ENCODE results near the gene CEBPB.

CEBPB gene

DNA sequence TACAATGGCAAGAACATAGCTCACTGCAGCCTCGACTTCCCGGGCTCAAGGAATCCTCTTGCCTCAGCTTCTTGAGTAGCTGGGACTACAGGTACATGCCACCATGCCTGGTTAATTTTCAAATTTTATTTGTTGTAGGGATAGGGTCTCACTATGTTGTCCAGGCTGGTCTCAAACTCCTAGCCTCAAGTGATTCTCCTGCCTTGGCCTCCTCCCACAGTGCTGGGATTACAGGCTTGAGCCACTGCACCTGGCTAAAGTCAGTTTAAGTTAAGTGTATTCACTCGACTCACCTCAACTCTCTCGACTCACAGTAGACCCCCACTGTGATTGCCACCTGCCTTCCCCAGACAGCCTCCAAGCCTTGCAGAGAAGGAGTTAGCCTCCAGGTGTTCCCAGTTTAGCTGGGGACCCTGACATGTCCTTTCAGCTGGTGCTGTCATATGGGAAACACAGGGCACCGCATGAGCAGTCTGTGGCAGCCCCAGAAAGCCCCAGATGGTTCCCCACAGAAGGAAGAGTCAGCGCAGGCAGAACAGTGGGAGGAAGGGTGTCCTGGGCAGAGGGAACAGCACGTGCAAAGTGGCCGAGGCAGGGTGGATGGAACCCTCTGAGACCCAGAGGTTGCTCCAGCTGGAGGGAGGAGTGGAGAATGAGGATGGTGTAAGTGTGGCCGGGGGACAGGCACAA is 40.4 kb downstream of the CEBPB start:
- TF ChIP-seq, protein P1, sequence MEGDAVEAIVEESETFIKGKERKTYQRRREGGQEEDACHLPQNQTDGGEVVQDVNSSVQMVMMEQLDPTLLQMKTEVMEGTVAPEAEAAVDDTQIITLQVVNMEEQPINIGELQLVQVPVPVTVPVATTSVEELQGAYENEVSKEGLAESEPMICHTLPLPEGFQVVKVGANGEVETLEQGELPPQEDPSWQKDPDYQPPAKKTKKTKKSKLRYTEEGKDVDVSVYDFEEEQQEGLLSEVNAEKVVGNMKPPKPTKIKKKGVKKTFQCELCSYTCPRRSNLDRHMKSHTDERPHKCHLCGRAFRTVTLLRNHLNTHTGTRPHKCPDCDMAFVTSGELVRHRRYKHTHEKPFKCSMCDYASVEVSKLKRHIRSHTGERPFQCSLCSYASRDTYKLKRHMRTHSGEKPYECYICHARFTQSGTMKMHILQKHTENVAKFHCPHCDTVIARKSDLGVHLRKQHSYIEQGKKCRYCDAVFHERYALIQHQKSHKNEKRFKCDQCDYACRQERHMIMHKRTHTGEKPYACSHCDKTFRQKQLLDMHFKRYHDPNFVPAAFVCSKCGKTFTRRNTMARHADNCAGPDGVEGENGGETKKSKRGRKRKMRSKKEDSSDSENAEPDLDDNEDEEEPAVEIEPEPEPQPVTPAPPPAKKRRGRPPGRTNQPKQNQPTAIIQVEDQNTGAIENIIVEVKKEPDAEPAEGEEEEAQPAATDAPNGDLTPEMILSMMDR (IDR thresholded peaks at IDR 0.05): no peak
- H3K4me3 Mint-ChIP-seq: no peak overlapping the region
- peaks cover 20% of the 10 kb centered on the region for H3K4me1 Mint-ChIP-seq
- H3K36me3 Mint-ChIP-seq (ENCODE audit: low read depth): no peaks in the 10 kb centered on the region
- DNase-seq: no peak
- no peaks in the 10 kb centered on the region for H3K9me3 Mint-ChIP-seq
- H3K27ac Mint-ChIP-seq: no peak overlapping the region
- peaks cover 16% of the 10 kb centered on the region for H3K27me3 Mint-ChIP-seq (ENCODE audit: low read depth, poor library complexity)

DNA sequence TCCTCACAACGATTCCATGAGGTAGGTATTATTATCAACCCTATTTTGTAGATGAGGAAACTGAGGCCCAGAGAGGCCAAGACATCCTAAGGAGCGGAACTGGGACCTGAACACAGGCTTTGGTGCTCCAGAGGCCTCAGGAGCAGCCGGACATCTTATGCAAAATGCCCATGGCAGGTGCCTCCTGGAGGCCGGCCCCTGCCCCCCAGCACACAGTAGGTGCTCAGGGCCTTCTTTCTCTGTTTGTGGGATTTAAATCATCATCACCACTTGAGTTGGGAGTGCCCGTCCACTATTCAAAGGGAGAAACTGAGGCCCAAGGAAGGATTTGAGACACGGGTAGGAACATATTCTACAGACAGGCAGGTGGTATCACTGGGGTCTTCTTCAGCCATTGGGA is 41.2 kb downstream of the CEBPB start:
- Mint-ChIP-seq H3K27me3 (ENCODE audit: low read depth, poor library complexity) (peaks cover 16% of the 10 kb centered on the region), H3K27ac (no peak overlapping the region), H3K36me3 (ENCODE audit: low read depth) (no peaks in the 10 kb centered on the region), H3K4me3 (no peak overlapping the region), H3K9me3 (no peaks in the 10 kb centered on the region), H3K4me1 (peaks cover 20% of the 10 kb centered on the region)
- TF ChIP-seq, protein P1 (IDR thresholded peaks at IDR 0.05): no peak
- DNase-seq: no peak

DNA sequence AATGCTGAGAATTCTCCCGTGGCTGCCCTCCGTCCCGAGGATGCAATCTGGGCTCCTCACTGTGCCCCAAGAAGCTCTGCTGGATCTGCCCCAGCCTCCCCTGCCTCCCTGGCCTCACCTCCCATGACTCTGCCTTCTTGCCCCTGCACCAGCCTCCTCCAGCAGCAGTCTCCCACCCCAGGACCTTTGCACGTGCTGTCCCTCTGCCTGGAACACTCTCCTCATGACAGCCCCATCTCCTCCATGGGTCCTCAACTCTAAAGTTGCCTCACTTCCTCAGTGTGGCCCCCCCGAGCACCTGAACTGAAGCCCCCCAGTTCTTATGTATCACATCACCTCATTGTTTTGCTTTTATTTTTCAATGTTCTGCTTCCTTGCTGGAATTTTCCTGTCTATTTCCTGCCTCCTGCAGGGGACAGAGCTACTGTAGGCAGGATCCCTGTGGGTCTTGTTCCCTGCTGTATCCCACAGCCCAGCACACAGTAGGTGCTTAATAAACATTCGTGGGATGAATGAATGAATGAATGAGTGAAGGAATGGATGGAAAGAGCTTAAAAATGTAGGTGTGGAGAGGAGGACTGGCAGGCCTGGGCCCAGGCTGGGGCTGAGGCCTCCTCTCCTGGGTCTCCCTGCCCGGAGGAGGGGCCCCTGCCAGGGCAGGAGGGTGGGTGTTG is 42.2 kb downstream of the CEBPB start:
- Mint-ChIP-seq H3K27me3 (ENCODE audit: low read depth, poor library complexity) (peaks cover 16% of the 10 kb centered on the region), H3K36me3 (ENCODE audit: low read depth) (no peaks in the 10 kb centered on the region), H3K27ac (peak overlapping the region; percentile 66), H3K9me3 (no peaks in the 10 kb centered on the region), H3K4me1 (peaks cover 22% of the 10 kb centered on the region), H3K4me3 (no peak overlapping the region)
- no peak for DNase-seq
- TF ChIP-seq, protein P1 (IDR thresholded peaks at IDR 0.05): no peak

DNA sequence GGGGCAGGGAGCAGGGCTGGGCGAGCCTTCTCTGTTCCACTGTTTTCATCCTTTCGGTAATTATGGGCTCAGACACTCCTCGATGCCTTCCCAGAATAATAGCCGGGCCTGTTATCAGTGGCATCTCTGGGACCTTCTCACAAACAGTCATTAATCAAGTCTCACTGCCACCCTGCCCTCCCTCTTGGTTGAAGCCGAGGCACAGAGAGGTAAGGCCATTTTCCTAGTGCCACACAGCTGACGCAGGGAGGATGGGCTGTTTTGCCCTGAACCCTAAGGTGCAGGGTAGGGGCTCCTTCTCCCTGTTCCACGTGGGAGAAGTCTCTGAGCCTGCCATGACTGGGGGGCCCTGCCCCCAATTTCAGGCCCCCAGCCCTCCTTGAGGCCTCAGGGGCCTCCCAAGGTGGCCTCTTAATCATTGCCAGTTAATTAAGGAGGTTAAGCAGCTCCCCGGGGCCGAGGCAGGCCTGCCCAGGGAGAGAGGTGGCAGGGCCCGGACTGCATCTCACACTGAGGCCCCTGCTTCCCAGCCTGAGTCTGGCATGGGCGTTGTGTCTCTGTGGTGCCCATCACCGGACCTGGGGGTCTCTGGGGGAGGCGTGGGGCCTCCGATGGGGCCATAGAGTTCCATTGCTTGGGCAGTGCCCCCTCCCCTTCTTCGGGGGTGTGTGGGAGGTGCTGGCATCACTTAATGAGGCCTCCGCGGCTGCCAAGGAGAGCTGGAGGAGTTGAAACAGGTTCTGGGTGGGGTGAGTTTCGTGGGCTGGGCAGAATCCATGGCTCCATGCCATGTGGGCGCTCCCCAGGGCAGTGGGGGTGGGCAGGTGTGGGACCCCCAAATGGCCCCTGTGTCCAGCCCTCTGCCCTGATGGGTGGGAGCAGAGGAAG is 42.9 kb downstream of the CEBPB start:
- Mint-ChIP-seq H3K27ac (no peak overlapping the region), H3K36me3 (ENCODE audit: low read depth) (no peaks in the 10 kb centered on the region), H3K4me3 (no peak overlapping the region), H3K9me3 (no peaks in the 10 kb centered on the region), H3K4me1 (peaks cover 29% of the 10 kb centered on the region), H3K27me3 (ENCODE audit: low read depth, poor library complexity) (peaks cover 16% of the 10 kb centered on the region)
- no peak for DNase-seq
- TF ChIP-seq, protein P1 (IDR thresholded peaks at IDR 0.05): no peak

DNA sequence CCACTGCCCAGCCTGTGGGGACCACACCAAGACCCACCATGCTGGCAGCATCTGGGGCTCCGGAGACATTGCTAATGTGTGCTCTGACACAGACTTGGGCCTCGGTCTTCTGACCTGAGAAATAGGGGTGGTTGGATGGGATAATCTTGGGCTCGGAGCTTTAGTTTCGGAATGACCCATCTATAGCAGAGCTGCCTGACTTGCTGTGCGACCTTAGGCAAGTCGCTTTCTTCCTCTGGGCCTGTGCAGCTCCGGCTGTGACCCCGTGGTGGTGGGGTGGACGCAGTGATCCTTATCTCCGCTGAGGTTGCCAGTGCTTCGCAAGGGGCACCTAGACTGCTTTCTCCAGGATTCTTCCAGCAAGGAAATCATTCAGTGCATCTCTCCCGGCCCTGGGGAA is 43.7 kb downstream of the CEBPB start:
- no peaks in the 10 kb centered on the region for H3K36me3 Mint-ChIP-seq (ENCODE audit: low read depth)
- peaks cover 34% of the 10 kb centered on the region for H3K4me1 Mint-ChIP-seq
- no peak overlapping the region for H3K4me3 Mint-ChIP-seq
- no peak for DNase-seq
- H3K27me3 Mint-ChIP-seq (ENCODE audit: low read depth, poor library complexity): peaks cover 16% of the 10 kb centered on the region
- H3K27ac Mint-ChIP-seq: no peak overlapping the region
- H3K9me3 Mint-ChIP-seq: no peaks in the 10 kb centered on the region
- TF ChIP-seq, protein P1 (IDR thresholded peaks at IDR 0.05): no peak
